Activated T-helper 1 cell treated with anti-CD3 and anti-CD28 coated beads, Interleukin-2, amount 50 U/mL, for 16 hours (primary cell): ENCODE data around the gene MPEG1.
A peak's percentile ranks its signal among the peaks of the same experiment; 100 is the strongest.

Experiments
- DNase-seq, 2 donors: peaks; one replicate each; pipeline ENCODE4 v3.0.0-alpha.2; 2020; ENCODE audit warnings: low read depth in 1 of 2, low spot score in 1 of 2

The MPEG1 gene

GRCh38 chr11:59218319-59218718 lies 5.6 kb upstream of the MPEG1 start:
- no peak for DNase-seq

GRCh38 chr11:59216641-59217564 lies 4.2 kb upstream of the MPEG1 start:
- DNase-seq, result no peak

- no peak for DNase-seq
These were observed 1.6 kb upstream of the MPEG1 start for GRCh38 chr11:59214141-59214893.

- no peak for DNase-seq
These were observed 505 bp downstream of the MPEG1 start for GRCh38 chr11:59212222-59212621.

- no peak for DNase-seq
These were observed 3.8 kb downstream of the MPEG1 start for GRCh38 chr11:59208956-59209355.

- DNase-seq, result peak in 1 of 2 donors; percentile 9
These were observed 4.7 kb downstream of the MPEG1 start for GRCh38 chr11:59207988-59208451.

GRCh38 chr11:59206635-59207034 lies 6.1 kb downstream of the MPEG1 start:
- no peak for DNase-seq

GRCh38 chr11:59205648-59206047 lies 7.1 kb downstream of the MPEG1 start:
- no peak for DNase-seq

GRCh38 chr11:59204746-59205145 lies 8.0 kb downstream of the MPEG1 start:
- DNase-seq, result no peak

- DNase-seq, result no peak
These were observed 11.4 kb downstream of the MPEG1 start for GRCh38 chr11:59201353-59201752.

GRCh38 chr11:59200423-59200746 lies 12.3 kb downstream of the MPEG1 start:
- no peak for DNase-seq

GRCh38 chr11:59199546-59200422 lies 12.9 kb downstream of the MPEG1 start:
- DNase-seq, result no peak

- no peak for DNase-seq
These were observed 14.0 kb downstream of the MPEG1 start for GRCh38 chr11:59198726-59199125.

GRCh38 chr11:59197991-59198390 lies 14.7 kb downstream of the MPEG1 start:
- no peak for DNase-seq

- no peak for DNase-seq
These were observed 15.9 kb downstream of the MPEG1 start for GRCh38 chr11:59196777-59197176.

GRCh38 chr11:59195586-59195985 lies 17.1 kb downstream of the MPEG1 start:
- no peak for DNase-seq

GRCh38 chr11:59193587-59194130 lies 19.1 kb downstream of the MPEG1 start:
- no peak for DNase-seq

GRCh38 chr11:59192446-59193020 lies 20.2 kb downstream of the MPEG1 start:
- no peak for DNase-seq

- no peak for DNase-seq
These were observed 20.8 kb downstream of the MPEG1 start for GRCh38 chr11:59191890-59192289.

- DNase-seq, result no peak
These were observed 21.6 kb downstream of the MPEG1 start for GRCh38 chr11:59191095-59191494.

GRCh38 chr11:59189986-59190385 lies 22.7 kb downstream of the MPEG1 start:
- DNase-seq, result no peak
